Measurements from ENCODE around the gene IGLL1.
A peak's percentile ranks its signal among the peaks of the same experiment; 100 is the strongest.
"Not testable (repeated sequence)": the region's sequence is repeated elsewhere in the genome, so short reads cannot be mapped to it uniquely, and the experiment has no call there.

IGLL1 gene

GRCh38 chr22:23540837-23541236 lies 39.3 kb downstream of the IGLL1 start:
- not testable (repeated sequence) for DNase-seq (ENCODE audit: low spot score)

DNA sequence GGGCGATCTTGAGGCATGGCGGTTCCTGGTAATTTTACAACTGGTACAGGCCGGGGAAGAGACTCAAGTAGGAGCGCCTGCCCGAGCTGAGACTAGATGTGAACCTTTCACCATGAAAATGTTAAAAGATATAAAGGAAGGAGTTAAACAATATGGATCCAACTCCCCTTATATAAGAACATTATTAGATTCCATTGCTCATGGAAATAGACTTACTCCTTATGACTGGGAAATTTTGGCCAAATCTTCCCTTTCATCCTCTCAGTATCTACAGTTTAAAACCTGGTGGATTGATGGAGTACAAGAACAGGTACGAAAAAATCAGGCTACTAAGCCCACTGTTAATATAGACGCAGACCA lies 40.3 kb downstream of the IGLL1 start:
- DNase-seq (ENCODE audit: low spot score) = not testable (repeated sequence)

DNA sequence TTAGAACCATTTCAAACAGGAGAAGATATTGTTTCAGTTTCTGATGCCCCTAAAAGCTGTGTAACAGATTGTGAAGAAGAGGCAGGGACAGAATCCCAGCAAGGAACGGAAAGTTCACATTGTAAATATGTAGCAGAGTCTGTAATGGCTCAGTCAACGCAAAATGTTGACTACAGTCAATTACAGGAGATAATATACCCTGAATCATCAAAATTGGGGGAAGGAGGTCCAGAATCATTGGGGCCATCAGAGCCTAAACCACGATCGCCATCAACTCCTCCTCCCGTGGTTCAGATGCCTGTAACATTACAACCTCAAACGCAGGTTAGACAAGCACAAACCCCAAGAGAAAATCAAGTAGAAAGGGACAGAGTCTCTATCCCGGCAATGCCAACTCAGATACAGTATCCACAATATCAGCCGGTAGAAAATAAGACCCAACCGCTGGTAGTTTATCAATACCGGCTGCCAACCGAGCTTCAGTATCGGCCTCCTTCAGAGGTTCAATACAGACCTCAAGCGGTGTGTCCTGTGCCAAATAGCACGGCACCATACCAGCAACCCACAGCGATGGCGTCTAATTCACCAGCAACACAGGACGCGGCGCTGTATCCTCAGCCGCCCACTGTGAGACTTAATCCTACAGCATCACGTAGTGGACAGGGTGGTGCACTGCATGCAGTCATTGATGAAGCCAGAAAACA lies 40.8 kb downstream of the IGLL1 start:
- peak; percentile 85 for DNase-seq (ENCODE audit: low spot score)

- DNase-seq (ENCODE audit: low spot score) = not testable (repeated sequence)
These were observed 41.4 kb downstream of the IGLL1 start for GRCh38 chr22:23538696-23539030.

DNA sequence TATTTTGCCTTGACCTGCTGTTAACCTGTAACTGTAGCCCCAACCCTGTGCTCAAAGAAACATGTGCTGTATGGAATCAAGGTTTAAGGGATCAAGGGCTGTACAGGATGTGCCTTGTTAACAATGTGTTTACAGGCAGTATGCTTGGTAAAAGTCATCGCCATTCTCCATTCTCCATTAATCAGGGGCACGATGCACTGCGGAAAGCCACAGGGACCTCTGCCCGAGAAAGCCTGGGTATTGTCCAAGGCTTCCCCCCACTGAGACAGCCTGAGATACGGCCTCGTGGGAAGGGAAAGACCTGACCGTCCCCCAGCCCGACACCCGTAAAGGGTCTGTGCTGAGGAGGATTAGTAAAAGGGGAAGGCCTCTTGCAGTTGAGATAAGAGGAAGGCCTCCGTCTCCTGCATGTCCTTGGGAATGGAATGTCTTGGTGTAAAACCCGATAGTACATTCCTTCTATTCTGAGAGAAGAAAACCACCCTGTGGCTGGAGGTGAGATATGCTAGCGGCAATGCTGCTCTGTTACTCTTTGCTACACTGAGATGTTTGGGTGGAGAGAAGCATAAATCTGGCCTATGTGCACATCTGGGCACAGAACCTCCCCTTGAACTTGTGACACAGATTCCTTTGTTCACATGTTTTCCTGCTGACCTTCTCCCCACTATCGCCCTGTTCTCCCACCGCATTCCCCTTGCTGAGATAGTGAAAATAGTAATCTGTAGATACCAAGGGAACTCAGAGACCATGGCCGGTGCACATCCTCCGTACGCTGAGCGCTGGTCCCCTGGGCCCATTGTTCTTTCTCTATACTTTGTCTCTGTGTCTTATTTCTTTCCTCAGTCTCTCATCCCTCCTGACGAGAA lies 42.0 kb downstream of the IGLL1 start:
- not testable (repeated sequence) for DNase-seq (ENCODE audit: low spot score)

DNA sequence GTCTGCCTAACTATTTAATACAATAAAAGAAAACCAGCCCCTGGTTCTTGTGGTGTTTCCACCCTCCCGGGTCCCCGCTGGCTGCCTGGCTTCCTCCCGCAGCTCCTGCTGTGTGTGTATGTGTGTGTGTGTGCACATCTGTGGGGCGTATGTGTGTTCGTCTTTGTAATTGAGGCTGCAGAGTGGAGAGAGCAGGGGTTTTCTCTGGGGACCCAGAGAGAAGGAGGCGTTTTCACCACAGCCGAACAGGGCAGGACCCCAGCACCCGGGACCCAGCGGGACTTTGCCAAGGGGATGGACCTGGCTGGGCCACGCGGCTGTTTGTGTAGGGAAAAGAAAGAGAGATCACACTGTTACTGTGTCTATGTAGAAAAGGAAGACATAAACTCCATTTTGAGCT lies 42.7 kb downstream of the IGLL1 start:
- DNase-seq (ENCODE audit: low spot score) = no peak

DNA sequence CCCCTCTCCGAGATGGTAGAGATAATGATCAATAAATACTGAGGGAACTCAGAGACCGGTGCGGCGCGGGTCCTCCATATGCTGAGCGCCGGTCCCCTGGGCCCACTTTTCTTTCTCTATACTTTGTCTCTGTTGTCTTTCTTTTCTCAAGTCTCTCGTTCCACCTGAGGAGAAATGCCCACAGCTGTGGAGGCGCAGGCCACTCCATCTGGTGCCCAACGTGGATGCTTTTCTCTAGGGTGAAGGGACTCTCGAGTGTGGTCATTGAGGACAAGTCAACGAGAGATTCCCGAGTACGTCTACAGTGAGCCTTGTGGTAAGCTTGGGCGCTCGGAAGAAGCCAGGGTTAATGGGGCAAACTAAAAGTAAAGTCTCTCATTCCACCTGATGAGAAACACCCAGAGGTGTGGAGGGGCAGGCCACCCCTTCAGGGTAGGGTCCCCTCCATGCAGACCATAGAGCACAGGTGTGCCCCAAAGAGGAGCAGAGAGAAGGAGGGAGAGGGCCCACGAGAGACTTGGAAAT lies 43.2 kb downstream of the IGLL1 start:
- no peak for DNase-seq (ENCODE audit: low spot score)

GRCh38 chr22:23535790-23536661 lies 44.1 kb downstream of the IGLL1 start:
- not testable (repeated sequence) for DNase-seq (ENCODE audit: low spot score)

DNA sequence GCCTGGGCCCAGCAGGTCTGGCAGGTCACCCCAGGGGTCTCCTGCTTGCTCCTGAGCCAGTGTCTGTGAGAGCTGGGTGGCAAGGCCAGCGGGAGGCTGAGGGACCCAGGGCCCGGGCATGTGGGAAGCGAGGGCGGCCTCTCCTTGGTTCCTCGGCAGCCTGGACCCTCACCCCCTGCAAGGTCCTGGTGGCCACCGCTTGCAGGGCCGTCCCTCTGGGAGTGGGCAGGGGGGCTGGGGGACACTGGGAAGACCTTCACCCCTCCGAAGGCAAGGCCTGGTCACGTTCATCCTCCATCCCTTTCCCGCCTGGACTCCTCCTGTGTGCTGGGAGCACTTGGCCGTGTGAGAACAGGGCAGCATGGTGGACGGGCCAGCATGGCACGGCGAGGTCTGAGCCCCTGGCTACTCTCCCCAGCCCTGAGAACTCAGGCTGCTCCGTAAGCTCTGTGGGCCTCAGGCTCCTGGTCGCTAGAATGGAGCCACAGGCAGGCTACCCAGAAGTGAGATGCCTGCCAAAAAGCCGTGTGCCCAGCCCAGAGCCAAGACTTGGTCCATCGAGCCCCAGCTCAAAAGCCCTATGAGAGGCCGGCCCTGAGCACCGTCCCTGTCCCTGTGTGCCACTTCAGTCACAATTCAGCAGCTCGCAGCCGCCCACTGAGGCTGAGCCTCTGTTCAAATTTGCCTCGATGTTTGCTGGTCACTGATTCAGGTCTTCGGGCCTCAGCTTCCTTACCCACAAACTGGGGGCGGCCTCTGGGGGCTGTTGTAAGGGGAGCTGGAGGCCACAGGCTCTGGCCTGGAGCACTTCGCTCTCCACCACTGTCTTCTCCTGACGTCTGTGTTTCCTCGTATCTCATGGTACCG lies 45.0 kb downstream of the IGLL1 start:
- DNase-seq (ENCODE audit: low spot score) = no peak

DNA sequence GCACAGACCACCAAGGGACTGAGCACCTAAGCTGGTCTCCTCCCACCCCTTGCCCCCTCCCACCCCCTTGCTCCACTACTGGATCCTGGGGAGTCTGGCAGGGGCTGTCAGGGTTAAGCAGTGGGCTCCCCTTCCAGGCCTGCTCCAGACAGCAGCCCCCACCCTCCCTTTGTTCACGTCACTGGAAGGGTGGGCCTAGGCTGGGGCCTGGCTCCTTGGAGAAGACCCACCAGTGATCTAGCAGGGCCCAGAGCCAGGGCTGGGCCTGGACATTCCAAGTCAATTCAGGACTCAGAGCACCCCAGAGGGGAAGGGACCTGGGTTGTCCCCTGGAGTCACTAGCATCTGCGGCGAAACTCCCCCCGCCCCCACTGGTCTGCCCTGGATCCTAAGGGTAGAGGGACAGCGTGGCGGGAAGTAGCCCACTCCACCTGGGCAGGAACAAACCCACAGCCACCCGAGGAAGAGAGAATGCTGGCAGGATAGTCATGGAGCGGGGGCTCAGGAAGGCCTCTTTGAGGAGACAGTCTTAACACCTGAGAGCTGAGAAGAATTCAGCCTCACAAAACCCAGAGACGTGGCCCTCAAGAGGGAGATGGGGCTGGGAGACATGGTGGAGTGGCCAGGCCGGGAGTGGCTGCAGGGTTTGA lies 45.8 kb downstream of the IGLL1 start:
- no peak for DNase-seq (ENCODE audit: low spot score)

GRCh38 chr22:23533771-23534191 lies 46.3 kb downstream of the IGLL1 start:
- DNase-seq (ENCODE audit: low spot score) = no peak

DNA sequence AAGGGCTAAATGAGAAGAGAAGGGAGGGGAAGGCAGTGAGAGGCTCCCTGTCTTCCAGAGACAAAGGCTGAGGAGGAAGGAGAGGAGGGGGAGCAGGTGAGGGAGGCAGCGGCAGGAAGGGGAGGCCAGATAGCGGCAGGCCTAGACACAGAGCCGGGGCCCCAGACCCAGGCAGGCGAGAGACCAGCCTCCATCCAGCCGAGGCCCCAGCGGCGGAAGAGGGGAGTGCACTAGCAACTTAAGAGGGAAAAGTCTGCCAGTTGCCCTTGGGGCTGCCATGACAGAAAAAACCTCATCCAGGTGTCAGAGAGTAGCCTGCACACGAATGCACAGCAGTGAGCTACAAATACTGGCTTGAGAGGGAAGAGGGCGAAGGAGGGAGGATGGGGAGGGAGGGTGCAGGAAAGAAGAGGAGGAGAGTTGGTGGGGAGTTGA lies 46.7 kb downstream of the IGLL1 start:
- no peak for DNase-seq (ENCODE audit: low spot score)

DNA sequence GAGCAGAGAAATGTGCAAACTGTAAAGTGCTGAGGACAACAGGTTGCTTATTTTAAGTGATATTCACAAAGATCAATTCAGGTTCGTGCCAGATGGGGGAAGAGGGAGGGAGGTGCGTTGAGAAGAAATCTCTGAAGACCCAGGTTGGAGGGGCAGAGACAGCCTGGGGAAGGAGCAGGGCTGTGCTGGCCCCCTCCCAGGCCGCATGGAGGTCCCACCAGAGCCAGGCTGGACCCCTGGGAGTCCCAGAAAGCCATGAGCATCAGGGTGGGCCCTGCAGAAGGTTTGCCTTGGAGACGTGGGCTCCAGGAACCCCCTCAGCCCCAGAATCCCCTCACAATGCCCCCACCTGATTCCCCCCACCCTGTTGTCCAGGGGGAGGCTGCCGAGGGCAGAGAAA lies 47.4 kb downstream of the IGLL1 start:
- DNase-seq (ENCODE audit: low spot score) = no peak

GRCh38 chr22:23531966-23532705 lies 48.0 kb downstream of the IGLL1 start:
- DNase-seq (ENCODE audit: low spot score) = no peak

DNA sequence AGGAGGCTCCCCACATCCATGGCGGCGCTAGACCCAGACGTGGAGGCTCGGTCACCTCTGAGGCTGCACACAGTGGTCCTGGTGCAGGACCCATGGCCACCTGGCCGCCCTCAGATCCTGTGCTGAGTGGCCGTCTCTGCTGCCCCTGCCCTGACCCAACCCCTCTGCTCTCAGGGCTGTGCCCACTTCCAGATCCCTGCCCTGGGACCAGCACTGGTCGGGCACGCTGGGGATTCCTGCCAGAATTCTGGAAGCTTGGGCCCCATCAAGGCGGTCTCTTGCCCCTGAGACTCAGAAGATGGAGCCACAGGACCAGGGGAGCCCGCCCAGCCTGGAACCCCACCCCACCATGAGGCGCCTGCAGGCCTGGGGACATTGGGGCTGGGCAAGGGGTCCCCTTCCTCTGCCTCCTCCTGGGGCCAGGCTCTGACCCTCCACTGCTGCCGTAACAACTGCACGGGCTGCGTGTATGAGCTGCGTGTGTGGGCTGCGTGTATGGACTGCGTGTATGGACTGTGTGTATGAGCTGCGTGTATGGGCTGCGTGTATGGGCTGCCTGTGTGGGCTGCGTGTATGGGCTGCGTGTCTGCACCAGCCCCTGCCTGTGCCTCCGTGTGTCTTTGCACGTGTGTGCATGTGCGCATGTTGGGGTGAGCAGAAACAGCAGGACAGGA lies 48.7 kb downstream of the IGLL1 start:
- no peak for DNase-seq (ENCODE audit: low spot score)

- DNase-seq (ENCODE audit: low spot score) = no peak
These were observed 49.3 kb downstream of the IGLL1 start for GRCh38 chr22:23530766-23531282.

GRCh38 chr22:23530106-23530505 lies 50.0 kb downstream of the IGLL1 start:
- no peak for DNase-seq (ENCODE audit: low spot score)

- DNase-seq (ENCODE audit: low spot score) = no peak
These were observed 50.7 kb downstream of the IGLL1 start for GRCh38 chr22:23529166-23530103.

Measured in globus pallidus (tissue), 1 donor.